HG02970 (cell line): ENCODE results near the gene GPA33.

Experiments used
- ATAC-seq: cut with Tn5 transposase; IDR thresholded peaks from one replicate; pipeline ENCODE4 v1.9.1; 2021; ENCODE audit warnings: mild to moderate bottlenecking, moderate library complexity, moderate number of reproducible peaks; ENCODE audit not compliant: unreplicated experiment, low FRiP score

Gene GPA33

DNA sequence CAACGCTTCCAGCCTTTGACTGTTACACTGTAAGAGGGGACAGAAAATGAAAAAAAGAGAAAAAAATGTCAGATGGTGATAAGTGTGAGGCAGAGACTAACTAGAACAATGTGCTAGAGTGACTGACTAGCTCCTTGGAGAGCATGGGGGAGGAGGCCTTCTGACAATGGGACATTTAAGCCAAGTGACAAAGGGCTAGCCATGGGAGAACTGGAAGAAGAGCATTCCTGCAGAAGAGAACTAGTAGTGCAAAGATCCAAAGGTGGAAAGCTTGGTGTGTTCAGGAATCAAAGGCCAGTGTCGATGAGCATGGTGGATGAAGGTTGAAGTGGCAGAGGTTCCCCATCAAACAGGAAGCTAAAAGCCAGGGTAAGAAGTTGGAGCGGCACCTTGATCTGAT, 29.5 kb upstream of the GPA33 start:
- ATAC-seq = no peak

DNA sequence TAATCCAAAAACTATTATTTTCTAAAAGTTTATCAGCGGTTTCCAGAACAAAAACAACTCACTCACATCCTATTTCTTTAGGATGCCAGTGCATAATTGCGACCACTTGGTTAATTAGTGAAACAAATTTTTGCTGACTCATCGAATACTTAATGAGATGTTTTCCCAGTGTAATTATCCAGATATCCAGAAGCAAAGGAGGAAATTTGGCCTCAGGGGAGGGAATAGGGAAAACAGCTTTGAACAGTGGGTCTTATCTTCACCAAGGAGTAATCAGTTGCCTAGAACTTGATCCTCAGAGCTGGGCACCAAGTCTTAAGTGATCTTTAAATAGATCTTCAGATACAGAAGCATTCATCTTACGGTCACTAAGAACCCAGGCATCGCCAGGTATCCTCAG, 28.0 kb upstream of the GPA33 start:
- ATAC-seq = no peak

DNA sequence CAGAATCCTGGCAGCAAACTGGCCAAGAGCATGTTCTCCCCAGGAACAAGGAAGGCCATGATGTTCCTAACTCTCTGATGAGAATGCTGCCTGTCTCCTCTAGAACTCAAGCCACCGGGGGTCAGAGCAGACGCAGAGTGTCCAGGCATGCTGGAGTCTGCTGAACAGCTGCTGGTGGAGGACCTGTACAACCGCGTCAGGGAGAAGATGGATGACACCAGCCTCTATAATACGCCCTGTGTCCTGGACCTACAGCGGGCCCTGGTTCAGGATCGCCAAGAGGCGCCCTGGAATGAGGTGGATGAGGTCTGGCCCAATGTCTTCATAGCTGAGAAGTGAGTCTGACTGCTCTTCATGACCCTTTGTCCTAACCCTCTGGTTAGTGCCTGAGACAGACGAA, 27.0 kb upstream of the GPA33 start:
- ATAC-seq = no peak

DNA sequence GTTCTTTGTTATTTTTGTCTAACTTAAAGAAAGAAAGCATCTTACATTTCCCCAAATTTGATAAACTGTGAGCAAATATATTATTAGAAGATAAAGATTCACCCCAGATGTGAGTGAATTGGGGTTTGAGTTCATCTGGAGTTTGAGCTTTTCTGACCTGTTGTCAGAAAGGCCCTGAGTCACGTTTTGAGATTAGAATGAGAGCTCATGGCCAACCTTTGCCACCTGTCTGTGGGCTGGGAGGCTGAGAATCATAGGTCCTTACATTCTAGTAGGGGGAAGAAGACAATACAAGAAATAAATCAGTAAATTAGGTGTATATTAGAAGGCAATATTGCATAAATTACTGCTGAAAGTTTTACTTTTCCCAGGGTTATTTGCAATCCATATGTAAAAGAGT, 26.0 kb upstream of the GPA33 start:
- ATAC-seq = no peak

DNA sequence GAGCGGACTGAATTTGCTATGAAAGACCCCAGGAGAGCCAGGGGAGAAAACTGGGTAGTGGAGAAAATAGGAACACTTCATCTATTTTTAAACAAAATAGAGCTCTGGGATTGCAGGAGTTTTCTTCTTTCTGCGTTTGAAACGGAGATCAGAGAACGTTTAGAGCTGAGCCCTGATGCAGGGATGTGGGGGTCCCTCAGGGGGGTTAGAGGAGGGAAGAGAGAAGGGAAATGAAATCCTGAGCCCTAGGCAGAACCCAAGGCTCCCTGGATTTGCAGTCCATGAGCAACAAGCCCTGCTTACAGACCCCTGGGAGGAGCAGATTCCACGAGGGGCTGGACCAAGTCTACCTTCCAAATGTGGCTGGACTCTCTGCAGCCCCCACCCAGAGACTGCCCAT, 25.5 kb upstream of the GPA33 start:
- ATAC-seq = no peak

DNA sequence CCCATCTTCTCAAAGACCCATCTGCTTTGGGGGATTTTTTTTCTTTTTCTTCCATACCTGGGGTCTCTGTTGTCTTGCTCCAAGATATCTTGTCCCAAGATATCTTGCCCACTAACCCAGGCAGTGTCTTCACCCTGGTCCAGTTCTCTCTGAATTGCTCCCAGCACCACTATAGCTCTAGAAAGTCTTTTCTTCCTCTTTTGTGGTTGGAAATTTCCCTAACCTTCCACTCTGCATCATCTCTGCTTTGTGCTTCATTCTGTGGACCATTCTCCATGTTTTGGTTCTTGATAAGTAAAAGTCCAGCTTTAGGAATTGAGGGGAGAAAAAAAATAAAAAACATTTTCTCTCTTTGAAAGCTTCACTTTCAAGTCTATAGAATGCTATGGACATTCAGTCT, 24.5 kb upstream of the GPA33 start:
- no peak for ATAC-seq

DNA sequence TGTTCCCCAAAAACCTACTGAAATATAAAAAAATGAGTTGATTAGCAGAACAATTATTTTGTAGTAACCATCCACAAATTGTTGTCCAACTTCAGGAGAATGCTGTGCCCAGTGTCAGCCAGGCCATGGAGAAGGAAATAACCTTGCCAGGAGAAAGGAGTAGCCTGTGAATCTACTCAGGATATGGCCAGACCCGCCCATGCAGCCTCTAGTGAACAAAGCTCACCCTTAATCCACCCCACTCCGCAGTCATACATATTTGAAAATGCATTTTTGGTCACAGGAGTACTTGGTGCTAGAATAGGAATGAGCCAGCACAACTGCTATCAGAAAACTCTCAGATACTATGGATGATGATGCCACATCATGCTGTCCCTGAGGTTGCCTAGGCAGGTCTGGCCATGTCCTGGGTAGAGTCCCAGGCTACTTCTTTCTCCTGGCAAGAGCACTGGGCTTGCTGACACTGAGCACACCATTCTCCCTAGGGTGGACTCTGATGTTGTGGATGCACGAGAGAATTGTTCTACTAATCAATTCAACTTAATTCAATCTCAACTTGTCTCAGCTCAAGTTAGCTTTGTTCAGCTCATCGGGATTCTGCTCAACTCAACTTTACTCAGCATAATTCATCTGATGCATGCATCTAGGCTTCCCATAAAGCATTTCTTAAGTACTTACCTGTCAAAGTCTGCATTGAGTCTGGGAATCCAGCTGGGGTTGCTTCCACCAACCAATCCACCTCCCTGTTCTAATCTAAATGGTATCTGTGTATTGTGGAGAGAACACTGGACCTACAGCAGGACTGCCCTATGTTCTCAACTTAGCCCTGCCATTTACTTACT, 21.9 kb upstream of the GPA33 start:
- ATAC-seq = no peak

DNA sequence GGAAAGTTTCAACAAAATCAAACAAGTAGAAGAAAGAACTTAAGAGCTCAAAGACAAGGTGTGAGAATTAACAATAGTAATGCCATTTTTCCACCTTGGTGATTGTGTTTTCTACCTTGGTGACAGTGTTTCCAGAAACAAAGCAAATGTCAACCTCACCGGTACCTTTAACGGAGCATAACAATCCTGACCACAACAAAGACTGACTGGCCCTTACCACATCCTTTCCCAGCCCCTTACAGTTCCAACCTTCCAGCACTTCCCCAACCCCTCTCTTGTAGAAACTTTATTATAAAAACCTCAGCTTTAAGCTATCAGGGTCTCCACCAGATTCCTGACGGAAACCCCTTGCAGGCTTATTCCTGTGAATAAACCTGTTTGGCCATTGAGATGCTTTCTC, 20.4 kb upstream of the GPA33 start:
- no peak for ATAC-seq

DNA sequence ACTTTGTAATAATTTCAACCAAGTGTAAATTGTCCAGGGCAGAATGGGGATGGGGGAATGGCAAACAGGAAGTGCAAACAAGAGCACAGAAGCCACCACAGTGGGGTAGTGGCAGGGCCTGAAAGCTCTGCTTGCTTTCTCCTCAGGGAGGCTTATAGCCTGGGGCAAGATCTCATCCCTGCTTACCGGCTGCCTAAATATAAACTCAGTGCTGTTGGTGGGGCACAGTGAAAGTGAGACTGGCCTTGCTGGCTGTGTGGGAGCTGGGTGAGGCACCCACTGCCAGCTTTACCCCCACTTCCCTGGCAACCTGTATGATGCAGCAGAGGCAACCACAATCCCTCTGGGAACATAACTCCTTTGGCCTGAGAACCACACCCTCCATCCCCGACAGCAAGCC, 18.9 kb upstream of the GPA33 start:
- no peak for ATAC-seq

DNA sequence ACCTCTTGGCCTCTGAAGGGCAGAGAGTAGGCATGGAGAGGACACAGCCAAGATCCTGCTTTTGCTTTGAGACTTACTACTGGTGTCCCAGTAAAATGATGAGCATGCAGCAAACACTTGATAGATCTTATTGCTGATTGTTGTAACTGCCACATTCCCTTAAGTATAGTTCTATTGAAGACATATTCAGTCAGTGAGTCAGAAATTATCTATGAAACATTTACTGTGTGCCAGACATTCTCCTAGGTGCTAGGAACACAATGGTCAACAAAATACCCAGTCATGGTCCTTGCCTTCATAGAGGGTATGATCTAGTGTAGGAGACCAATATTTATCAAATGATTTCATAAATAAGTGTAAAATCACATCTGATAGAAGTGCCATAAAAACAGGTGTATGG, 17.3 kb upstream of the GPA33 start:
- no peak for ATAC-seq

DNA sequence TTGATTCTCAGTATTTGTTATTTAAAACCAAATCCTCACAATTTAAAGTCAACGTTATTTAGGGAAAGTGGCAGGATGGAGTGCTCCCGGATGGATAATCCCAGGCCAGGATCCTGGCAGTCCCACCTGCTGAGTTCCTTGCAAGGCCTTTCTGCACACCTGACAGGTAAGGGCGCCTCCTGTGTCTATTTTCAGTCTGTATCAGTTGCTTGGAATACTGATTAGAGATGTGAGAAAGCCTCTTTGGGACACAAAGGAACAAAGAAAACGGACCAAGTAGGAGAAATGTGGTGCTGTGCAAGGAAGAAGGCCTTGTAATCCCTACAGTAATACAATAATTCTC, 15.9 kb upstream of the GPA33 start:
- no peak for ATAC-seq

DNA sequence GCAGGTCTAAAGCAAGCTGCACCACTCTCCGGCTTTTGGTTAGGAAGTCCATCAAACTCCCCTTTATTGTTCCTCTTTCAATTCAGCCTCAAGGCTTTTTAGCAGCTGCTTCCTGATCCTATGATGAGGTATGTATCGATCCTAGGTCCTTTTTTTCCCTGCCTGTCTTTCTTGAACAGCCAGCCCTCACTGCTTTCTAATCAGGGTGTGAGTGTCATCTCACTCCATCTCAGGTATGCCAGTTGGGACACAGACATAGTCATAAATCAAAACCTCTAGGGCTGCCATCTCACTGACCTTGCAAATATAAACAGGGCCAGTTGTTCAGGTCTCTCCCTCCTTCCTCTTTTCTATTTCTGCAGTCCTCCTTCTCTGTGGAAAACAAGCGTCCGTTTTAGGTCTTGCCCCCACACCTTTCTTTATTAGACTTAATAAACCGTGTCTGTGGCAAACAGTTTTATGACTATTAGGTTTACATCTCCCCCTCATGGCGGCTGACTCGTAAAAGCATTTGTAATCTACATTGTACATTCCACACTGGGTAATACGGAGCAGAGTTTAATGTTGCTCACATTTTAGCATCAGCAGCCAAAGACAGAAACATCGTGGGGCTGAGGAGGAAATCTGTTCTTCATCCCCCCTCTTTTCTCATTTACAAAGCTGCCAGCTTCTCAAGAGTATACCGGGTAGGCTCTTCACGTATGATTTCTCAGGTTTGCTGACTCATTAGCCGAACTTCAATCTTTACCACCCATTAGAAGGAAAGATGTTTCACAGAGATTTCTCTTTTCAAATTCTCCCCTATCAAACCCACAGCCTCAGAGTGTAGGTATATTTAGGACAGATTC, 15.3 kb upstream of the GPA33 start:
- no peak for ATAC-seq

DNA sequence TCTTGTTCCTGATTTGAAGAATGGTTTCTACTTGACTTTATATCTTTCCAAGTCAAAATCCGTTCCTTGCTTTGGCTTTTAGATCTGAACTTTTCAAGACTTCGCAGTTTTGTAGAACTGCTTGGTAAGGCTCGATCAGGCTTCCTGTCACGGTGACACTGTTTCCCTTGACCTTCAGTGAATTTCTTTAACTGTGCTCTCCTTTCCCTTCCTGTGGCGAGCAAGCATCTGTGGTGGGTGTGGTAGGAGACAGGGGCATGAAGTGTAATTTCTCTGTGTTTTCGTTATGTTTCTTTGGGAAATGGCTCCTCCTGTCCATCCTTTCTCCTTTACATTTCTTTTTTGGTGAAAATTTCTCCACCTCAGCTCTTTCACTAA, 14.1 kb upstream of the GPA33 start:
- peak; percentile 57 for ATAC-seq

DNA sequence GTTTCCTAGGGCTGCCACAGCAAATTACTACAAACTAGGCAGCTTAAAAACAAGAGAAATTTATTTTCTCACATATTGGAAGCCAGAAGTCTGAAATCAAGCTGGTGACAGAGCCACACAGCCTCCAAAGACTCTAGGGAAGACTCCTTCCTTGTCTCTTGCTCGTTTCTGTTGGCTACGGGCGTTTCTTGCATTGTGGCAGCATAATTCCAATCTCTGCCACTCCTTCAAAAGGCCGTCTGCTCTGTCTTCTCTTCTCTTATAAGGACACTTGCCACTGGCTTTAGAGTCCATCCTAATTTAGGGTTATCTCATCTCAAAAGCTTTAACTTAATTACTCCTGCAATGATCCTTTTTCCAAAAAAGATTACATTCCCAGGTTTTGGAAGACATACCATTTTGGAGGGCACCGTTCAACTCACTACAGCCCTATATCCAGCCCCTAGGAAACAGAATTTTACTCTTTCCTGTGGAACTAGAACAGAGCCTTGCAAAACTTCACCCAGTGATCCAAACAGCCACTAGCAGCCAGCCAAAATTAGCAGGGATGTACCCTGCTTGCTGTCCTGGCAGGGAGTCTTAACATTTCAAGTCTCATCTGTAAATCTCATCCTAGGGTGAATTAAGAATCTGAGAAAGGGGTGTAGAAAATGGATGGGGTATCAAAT, 12.9 kb upstream of the GPA33 start:
- ATAC-seq = no peak

DNA sequence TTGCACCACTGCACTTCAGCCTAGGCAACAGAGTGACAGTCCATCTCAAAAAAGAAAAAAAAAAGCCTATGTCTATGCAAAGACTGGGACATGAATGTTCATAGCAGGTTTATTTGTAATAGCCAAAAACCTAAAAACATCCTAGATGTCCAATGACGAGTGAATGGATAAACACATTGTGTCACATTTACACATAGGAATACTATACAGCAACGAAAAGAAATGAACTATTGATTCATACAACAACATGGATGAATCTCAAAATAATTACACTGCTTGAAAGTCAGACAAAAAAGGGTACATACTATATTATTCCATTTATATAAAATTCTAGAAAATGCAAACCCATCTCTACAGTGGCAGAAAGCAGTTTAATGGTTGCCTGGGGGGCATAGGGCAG, 11.6 kb upstream of the GPA33 start:
- no peak for ATAC-seq

DNA sequence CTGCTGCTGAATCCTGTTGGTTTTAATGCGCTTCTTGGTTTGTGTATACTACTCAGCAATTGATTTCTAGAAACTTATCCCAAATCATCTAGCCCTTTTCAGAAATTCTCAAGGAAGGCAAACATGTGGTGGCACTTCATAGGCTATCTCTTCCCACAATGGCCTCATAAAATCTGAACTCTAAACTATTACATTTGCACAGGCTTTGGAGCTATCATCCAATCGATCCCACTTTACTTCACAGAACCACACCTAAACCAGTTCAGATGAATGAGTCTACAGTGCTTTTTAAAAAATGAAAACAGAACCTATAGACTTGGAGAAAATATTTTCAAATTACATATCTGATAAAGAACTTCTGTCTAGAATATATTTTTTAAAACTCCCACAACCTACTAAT, 10.6 kb upstream of the GPA33 start:
- ATAC-seq = no peak

DNA sequence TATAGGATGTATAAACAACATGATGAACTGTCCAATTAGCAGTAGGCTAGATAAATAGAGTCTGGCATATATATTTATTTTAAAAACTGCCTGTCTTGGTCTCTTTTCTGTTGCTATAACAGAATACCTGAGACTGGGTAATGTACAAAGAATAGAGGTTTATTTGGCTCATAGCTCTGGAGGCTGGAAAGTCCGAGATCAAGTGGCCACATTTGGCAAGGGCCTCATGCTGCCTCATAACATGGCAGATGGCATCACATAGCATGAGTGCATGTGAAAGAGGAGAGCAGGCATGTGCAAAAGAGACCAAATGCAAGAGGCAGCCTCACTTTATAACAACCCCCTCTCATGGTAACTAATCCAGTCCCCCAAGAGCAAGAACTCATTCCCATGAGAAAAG, 9.7 kb upstream of the GPA33 start:
- no peak for ATAC-seq

DNA sequence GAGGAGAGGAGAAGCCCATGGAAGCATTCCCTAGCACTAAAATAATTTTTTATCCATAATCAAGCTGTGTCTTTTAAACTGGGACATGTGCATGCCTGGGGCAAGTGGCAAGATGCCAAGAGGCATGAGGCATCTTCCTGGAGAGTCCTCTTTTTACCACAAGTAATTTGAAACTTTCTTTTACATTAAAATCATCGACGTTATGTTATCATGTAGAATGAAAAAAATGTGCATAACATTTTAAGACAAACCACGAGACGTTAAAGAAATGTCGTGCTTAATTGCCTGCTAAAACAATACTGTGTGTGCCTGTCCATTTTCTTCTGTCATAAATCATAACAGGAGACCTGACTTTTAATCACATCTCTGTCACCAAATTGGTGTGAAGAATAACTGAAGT, 5.2 kb upstream of the GPA33 start:
- ATAC-seq = no peak

DNA sequence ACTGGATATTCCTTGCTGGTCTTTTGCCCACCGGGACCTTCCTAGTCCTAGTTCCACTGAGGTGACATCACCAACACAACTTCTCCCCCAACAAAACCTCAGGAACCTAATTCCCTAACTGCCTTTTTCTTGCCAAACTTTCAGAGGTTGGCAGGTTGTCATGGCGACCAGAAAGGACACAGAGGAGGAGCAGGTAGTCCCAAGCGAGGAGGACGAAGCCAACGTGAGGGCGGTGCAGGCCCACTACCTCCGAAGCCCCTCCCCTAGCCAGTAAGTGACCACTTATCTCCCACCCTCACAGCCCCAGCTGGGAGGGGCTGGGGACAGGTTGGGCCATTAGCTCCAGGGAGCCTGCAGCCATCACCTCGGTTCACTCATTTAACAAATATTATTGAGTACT, 4.5 kb upstream of the GPA33 start:
- no peak for ATAC-seq

DNA sequence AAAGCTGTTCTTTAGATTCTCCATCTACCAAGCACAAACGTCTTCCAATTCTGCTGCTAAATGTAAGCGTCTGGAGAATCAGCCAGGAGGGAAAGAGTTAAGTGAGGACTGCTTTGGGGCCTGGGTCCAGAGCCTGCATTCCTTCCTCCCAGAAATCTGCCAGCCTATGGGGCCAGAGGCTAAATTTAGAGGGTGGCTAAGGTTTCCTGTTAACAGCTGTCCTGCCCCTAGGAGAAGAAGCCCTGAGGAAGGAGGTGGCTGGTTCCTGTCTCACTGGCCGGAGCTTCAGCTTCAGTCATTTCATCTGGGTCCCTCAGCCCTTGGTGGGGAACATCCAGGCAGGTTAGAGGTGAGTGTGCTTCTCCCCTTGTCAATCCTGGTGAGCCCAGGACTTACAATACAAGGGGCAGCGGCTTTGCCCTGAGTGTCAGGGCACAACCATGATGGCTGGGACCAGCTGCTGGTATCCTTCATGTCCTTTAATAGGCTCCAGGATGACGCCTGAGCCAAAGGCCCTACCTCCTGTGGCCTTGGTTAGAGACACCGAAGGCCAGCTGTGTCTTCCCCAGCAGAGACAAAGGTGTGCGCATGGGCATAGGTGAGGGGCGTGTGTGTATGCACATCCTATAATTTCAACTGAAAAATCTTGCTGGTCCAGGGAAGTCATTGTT, 3.8 kb upstream of the GPA33 start, which contains the start of gene STYXL2:
Gene STYXL2 (plus strand): TSS at position 230 of the 671 bp plus-strand sequence. CDS start 775 bp downstream, outside the sequence.
- no peak for ATAC-seq

DNA sequence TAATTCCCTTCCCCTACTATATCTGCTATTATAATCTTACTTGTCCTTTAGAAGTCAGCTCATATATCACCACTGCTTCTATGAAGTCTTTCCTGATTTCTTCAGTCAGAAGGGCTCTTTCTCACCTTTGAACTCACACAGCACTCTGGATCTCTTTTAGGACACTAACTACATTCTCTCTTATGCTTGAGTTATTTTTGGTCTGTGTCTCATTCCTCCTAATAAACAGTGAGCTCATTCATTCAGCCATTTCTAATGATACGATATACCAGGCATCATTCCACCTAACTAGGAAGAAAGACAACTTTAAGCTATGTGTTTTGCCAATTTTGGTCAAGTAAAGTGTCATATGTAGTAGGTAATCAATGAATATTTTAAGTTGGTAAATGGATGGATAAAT, 2.5 kb upstream of the GPA33 start:
- ATAC-seq = no peak
